Measurements from ENCODE around the gene INSYN1.

Gene INSYN1

DNA sequence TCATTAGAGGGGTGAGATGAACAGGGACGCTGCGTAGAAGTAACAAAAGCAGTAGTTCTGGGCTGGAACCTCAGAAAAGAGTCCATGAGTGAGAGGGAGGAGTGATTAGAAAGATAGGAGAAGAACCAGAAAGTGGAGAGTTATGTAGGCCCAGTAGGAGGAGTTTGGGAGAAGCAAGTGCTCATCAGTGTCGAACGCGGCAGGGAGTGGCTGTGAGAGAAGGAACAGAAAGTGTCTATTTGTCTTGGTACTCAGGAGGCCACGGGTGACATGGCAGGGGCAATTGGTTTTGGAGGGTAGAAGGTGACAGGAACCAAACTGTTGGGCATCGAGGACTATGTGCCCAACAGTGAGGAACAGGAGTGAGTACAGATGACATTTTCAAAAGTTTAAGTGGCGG, 1.3 kb upstream of the INSYN1 start:
- no peaks in the 10 kb centered on the region for H3K9me3 ChIP-seq (ENCODE audit: insufficient read depth, low read length)
- H3K4me3 ChIP-seq (ENCODE audit: insufficient read depth, low read length, poor library complexity, severe bottlenecking) = no peak overlapping the region
- no peaks in the 10 kb centered on the region for H4K20me1 ChIP-seq (ENCODE audit: low read depth, low read length)
- no peaks in the 10 kb centered on the region for H3K36me3 ChIP-seq (ENCODE audit: low read length)
- no peaks in the 10 kb centered on the region for H3F3A ChIP-seq (ENCODE audit: insufficient read depth)
- H3K27ac ChIP-seq (ENCODE audit: low read depth, low read length) = no peak overlapping the region
- H2AFZ ChIP-seq (ENCODE audit: low read depth, low read length, severe bottlenecking) = no peak overlapping the region
- TF ChIP-seq, protein P1, sequence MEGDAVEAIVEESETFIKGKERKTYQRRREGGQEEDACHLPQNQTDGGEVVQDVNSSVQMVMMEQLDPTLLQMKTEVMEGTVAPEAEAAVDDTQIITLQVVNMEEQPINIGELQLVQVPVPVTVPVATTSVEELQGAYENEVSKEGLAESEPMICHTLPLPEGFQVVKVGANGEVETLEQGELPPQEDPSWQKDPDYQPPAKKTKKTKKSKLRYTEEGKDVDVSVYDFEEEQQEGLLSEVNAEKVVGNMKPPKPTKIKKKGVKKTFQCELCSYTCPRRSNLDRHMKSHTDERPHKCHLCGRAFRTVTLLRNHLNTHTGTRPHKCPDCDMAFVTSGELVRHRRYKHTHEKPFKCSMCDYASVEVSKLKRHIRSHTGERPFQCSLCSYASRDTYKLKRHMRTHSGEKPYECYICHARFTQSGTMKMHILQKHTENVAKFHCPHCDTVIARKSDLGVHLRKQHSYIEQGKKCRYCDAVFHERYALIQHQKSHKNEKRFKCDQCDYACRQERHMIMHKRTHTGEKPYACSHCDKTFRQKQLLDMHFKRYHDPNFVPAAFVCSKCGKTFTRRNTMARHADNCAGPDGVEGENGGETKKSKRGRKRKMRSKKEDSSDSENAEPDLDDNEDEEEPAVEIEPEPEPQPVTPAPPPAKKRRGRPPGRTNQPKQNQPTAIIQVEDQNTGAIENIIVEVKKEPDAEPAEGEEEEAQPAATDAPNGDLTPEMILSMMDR (IDR thresholded peaks at IDR 0.05; ENCODE audit: insufficient read depth, low read length, poor library complexity, severe bottlenecking) = no peak
- TF ChIP-seq EZH2phosphoT487 (conservative IDR thresholded peaks at IDR 0.05; ENCODE audit: low read length) = no peak
- H3K4me2 ChIP-seq (ENCODE audit: low read depth, low read length, poor library complexity, severe bottlenecking) = no peak overlapping the region
- no peaks in the 10 kb centered on the region for H3K9me2 ChIP-seq (replicated peaks; ENCODE audit: insufficient read depth, low read length)
- H3K79me2 ChIP-seq (ENCODE audit: insufficient read depth, low read length) = no peaks in the 10 kb centered on the region
- H3K27me3 ChIP-seq (ENCODE audit: low read length) = no peaks in the 10 kb centered on the region
- H3K9ac ChIP-seq (ENCODE audit: low read length) = no peak overlapping the region

DNA sequence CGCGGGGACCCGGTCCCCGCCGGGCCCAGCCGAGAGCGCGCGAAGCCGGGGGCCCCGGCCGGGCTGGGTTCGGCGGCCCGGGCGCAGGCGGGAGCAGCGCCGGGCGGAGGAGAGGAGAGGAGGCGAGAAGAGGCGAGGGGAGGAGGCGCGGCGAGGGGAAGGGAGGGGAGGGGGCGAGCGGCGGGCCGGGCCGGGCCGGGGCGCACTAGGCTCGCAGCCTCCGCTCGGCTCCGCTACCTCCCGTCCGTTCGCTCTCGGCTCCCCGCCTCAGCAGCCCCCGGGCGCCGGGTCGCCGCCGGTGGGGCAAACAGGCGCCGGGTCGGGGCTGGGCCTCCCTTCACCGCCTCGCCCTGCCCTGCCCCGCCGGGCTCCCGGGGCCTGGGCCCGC, 351 bp downstream of the INSYN1 start:
- Histone ChIP-seq H3F3A (ENCODE audit: insufficient read depth) (no peaks in the 10 kb centered on the region), H3K36me3 (ENCODE audit: low read length) (no peaks in the 10 kb centered on the region), H3K9me3 (ENCODE audit: insufficient read depth, low read length) (no peaks in the 10 kb centered on the region), H4K20me1 (ENCODE audit: low read depth, low read length) (no peaks in the 10 kb centered on the region), H3K9me2 (replicated peaks; ENCODE audit: insufficient read depth, low read length) (no peaks in the 10 kb centered on the region), H3K27ac (ENCODE audit: low read depth, low read length) (no peak overlapping the region), H3K79me2 (ENCODE audit: insufficient read depth, low read length) (no peaks in the 10 kb centered on the region), H3K9ac (ENCODE audit: low read length) (no peak overlapping the region), H3K4me3 (ENCODE audit: insufficient read depth, low read length, poor library complexity, severe bottlenecking) (no peak overlapping the region), H3K4me2 (ENCODE audit: low read depth, low read length, poor library complexity, severe bottlenecking) (no peak overlapping the region), H2AFZ (ENCODE audit: low read depth, low read length, severe bottlenecking) (no peak overlapping the region), H3K27me3 (ENCODE audit: low read length) (no peaks in the 10 kb centered on the region)
- no peak for TF ChIP-seq EZH2phosphoT487 (conservative IDR thresholded peaks at IDR 0.05; ENCODE audit: low read length)
- TF ChIP-seq, protein P1 (IDR thresholded peaks at IDR 0.05; ENCODE audit: insufficient read depth, low read length, poor library complexity, severe bottlenecking) = no peak

DNA sequence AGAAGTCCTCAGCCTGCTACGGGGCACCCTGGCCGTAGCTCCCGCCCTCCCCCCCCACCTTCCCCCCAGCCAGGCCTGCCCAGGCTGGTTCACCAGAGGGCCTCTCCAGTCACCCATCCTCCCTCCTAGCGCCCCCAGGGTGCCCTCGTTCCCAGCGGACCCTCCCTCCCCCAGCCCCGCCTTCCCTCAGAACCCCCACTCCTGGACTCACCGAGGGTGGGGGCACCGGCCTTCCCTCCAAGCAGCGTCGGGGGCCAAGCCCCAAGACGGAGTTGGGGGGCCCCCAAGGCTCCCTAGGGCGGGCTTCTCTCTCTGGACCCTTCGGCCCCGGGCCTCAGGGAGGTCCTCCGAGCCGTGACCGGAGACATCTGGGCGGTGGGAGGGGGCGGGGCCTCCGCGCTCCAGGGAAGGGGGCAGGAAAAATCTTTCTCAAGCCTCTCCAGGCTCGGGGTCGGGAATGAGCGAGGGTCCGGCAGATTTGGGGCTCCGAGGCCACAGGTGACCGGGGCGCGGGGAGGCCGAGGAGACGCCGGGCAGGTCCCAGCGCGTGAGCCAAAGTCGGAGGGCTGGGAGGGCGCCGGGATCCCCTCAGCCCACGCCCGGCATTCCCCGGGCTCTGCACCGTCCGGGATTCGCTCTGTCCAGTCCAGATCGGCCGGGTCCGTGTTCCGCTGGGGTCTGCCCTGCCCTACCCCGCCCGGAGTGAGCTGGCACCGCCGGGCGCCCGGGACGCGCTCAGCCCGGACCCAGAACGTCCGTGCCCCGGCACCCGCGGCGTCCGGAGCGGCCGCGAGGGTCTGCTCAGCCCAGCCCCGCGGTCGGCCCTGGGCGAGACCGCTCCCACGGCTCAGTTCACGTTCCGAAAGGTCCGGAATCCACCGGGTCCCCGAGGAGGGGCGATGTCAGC, 999 bp downstream of the INSYN1 start:
- Histone ChIP-seq H3K36me3 (ENCODE audit: low read length) (no peaks in the 10 kb centered on the region), H3K9me3 (ENCODE audit: insufficient read depth, low read length) (no peaks in the 10 kb centered on the region), H3K79me2 (ENCODE audit: insufficient read depth, low read length) (no peaks in the 10 kb centered on the region), H2AFZ (ENCODE audit: low read depth, low read length, severe bottlenecking) (no peak overlapping the region), H3K4me2 (ENCODE audit: low read depth, low read length, poor library complexity, severe bottlenecking) (no peak overlapping the region), H4K20me1 (ENCODE audit: low read depth, low read length) (no peaks in the 10 kb centered on the region), H3K27me3 (ENCODE audit: low read length) (no peaks in the 10 kb centered on the region), H3K4me3 (ENCODE audit: insufficient read depth, low read length, poor library complexity, severe bottlenecking) (no peak overlapping the region), H3F3A (ENCODE audit: insufficient read depth) (no peaks in the 10 kb centered on the region), H3K27ac (ENCODE audit: low read depth, low read length) (no peak overlapping the region), H3K9me2 (replicated peaks; ENCODE audit: insufficient read depth, low read length) (no peaks in the 10 kb centered on the region), H3K9ac (ENCODE audit: low read length) (no peak overlapping the region)
- TF ChIP-seq, protein P1 (IDR thresholded peaks at IDR 0.05; ENCODE audit: insufficient read depth, low read length, poor library complexity, severe bottlenecking) = no peak
- TF ChIP-seq EZH2phosphoT487 (conservative IDR thresholded peaks at IDR 0.05; ENCODE audit: low read length) = no peak
